Right lobe of liver (tissue), 4 donors: ENCODE results near the gene TFRC.

Experiments
- CTCF ChIP-seq, 4 donors: fragments of 200-600 bp in 3 of 4; fragments of 450-650 bp in 1 of 4; IDR thresholded peaks; one replicate each; pipeline versions ENCODE4 v1.5.1 to v1.8.0; 2016 to 2022; ENCODE audit warnings: antibody characterized with exemption in 4 of 4, mild to moderate bottlenecking in 2 of 4
- POLR2A ChIP-seq: fragments of 450-650 bp; IDR thresholded peaks from one replicate; pipeline ENCODE4 v1.6.1; 2017; ENCODE audit warnings: antibody characterized with exemption, mild to moderate bottlenecking
- donor health status: DM: no; HTN: no; CAD: no.
- donor health status: DM: no; HTN: no; CAD: no.
- donor health status: DM: no; HTN: yes; CAD: no.

- TF ChIP-seq CTCF (IDR thresholded peaks at IDR 0.05) (no peak), POLR2A (no peak)
These were observed 78.3 kb downstream of the TFRC start for GRCh38 chr3:196003611-196004010.
